Tibial nerve (tissue), 3 donors: ENCODE measurements around the gene MRPL21.

Experiments used
- CTCF ChIP-seq, 5 experiments: fragments of 200-600 bp in 3 of 5; fragments of 450-650 bp in 2 of 5; sonication (generic) in 3 of 5; IDR thresholded peaks; one replicate each; pipeline ENCODE4 v1.5.1; 2016 to 2019; ENCODE audit warnings: antibody characterized with exemption in 5 of 5, mild to moderate bottlenecking in 3 of 5, moderate library complexity in 2 of 5
- POLR2A ChIP-seq, 2 donors: fragments of 450-650 bp; IDR thresholded peaks; one replicate each; pipeline ENCODE4 v1.6.1; 2017; ENCODE audit warnings: antibody characterized with exemption in 2 of 2, mild to moderate bottlenecking in 2 of 2, moderate library complexity in 2 of 2

GRCh38 chr11:68843052-68843561 lies 60.5 kb downstream of the MRPL21 start:
- TF ChIP-seq CTCF (IDR thresholded peaks at IDR 0.05) (no peak), POLR2A (IDR thresholded peaks at IDR 0.05) (no peak)
